GM21528 (cell line): ENCODE results near the gene AP5S1.
A peak's percentile ranks its signal among the peaks of the same experiment; 100 is the strongest.
"Not testable (repeated sequence)": the region's sequence is repeated elsewhere in the genome, so short reads cannot be mapped to it uniquely, and the experiment has no call there.

Experiments
- ATAC-seq: cut with Tn5 transposase; IDR thresholded peaks from one replicate; pipeline ENCODE4 v1.9.1; 2021; ENCODE audit warnings: mild to moderate bottlenecking, moderate library complexity; ENCODE audit not compliant: unreplicated experiment, low FRiP score

Gene AP5S1

GRCh38 chr20:3789201-3789600 lies 31.1 kb upstream of the AP5S1 start:
- not testable (repeated sequence) for ATAC-seq

- ATAC-seq = not testable (repeated sequence)
These were observed 26.2 kb upstream of the AP5S1 start for GRCh38 chr20:3794168-3794567.

- no peak for ATAC-seq
These were observed 25.5 kb upstream of the AP5S1 start for GRCh38 chr20:3794701-3795420.

GRCh38 chr20:3795511-3796468 lies 24.6 kb upstream of the AP5S1 start, which contains the start of gene CDC25B:
CDC25B (plus strand) TSS chr20:3796310; CDS start chr20:3796532, 222 bp downstream.
- ATAC-seq = peak; percentile 68

- peak; percentile 2 for ATAC-seq
These were observed 23.7 kb upstream of the AP5S1 start for GRCh38 chr20:3796477-3797225.

GRCh38 chr20:3797226-3797545 lies 23.2 kb upstream of the AP5S1 start:
- ATAC-seq = no peak

GRCh38 chr20:3797592-3798372 lies 22.6 kb upstream of the AP5S1 start:
- ATAC-seq = no peak

- no peak for ATAC-seq
These were observed 22.0 kb upstream of the AP5S1 start for GRCh38 chr20:3798373-3798768.

DNA sequence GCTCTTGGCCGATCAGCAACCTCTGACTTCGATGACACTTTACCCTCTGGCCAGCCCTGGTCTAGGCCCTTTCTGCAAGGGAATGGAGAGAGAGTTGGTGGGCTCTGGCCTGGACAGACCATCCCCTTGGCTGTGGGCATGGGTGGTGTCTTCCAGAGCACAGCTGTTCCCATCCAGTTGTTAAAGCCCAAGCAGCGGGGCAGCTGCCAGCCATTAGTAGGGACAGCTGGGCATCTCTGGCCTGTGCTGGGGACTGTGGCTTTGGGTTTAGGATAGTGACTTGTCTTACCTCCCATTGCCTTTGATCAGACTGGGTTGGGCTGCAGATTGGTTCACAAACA lies 21.5 kb upstream of the AP5S1 start:
- no peak for ATAC-seq

GRCh38 chr20:3800256-3800877 lies 20.0 kb upstream of the AP5S1 start:
- ATAC-seq = no peak

GRCh38 chr20:3800878-3801260 lies 19.5 kb upstream of the AP5S1 start:
- ATAC-seq = no peak

- ATAC-seq = no peak
These were observed 19.0 kb upstream of the AP5S1 start for GRCh38 chr20:3801299-3801698.

- ATAC-seq = no peak
These were observed 18.5 kb upstream of the AP5S1 start for GRCh38 chr20:3801846-3802245.

- ATAC-seq = no peak
These were observed 17.7 kb upstream of the AP5S1 start for GRCh38 chr20:3802524-3803239.

- no peak for ATAC-seq
These were observed 17.1 kb upstream of the AP5S1 start for GRCh38 chr20:3803289-3803688.

- no peak for ATAC-seq
These were observed 16.5 kb upstream of the AP5S1 start for GRCh38 chr20:3803854-3804253.

DNA sequence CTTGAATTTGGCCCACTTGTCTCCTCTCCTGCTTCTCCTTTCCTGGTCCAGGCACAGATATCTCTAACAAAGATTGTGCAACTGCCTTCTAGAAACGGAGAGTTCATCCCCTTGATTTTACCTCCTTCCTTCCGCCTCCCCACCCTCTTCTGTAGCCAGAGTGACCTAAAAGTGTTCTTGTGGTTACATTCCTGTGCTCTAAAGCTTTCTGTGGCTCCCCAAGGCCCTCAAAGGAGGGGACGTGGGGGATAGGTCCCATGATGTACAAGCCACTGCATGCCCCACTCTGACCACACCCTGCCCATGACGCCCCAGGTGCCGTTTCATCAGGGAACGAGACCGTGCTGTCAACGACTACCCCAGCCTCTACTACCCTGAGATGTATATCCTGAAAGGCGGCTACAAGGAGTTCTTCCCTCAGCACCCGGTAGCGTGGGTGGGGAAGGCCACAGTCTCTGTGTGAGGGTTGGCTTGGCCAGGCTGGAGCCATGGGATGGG lies 16.0 kb upstream of the AP5S1 start:
- no peak for ATAC-seq

- no peak for ATAC-seq
These were observed 15.6 kb upstream of the AP5S1 start for GRCh38 chr20:3804781-3805180.

GRCh38 chr20:3808544-3808943 lies 11.8 kb upstream of the AP5S1 start:
- ATAC-seq = no peak
